ENCODE measurements around the gene MCUB. TPM values are rescaled to one million over a fixed set of nuclear protein-coding genes. Genes with fewer than 3 reads are reported as not detected.

The MCUB gene
- total RNA-seq, 2 donors from 2014 or later: 1.00 to 5.2 TPM

DNA sequence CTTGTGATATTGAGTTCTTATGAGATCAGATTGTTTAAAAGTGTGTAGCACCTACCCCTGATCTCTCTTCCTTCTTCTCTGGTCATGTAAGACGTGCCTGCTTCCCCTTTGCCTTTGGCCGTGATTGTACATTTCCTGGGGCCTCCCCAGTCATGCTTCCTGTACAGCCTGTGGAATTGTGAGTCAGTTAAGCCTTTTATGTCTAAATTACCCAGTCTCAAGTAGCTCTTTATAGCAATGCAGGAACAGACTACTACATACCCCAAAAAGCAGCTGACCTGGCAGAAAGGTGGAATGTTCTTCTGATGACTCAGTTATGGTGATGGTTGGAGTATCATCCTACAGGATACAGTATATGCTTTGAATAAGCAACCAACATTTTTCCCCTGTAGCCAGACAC lies 11.4 kb upstream of the MCUB start:
- no peaks in the 10 kb centered on the region for H3K27me3 ChIP-seq (ENCODE audit: control insufficient read depth, insufficient read depth, low read length, poor library complexity, severe bottlenecking)
- peaks cover 11% of the 10 kb centered on the region for H3K36me3 ChIP-seq (ENCODE audit: control insufficient read depth, insufficient read depth, low read length)
- no peaks in the 10 kb centered on the region for H3K4me1 ChIP-seq (ENCODE audit: control insufficient read depth, insufficient read depth, low read length)
- no peak overlapping the region for H3K4me3 ChIP-seq (ENCODE audit: low read length)
- TF ChIP-seq, protein P1, sequence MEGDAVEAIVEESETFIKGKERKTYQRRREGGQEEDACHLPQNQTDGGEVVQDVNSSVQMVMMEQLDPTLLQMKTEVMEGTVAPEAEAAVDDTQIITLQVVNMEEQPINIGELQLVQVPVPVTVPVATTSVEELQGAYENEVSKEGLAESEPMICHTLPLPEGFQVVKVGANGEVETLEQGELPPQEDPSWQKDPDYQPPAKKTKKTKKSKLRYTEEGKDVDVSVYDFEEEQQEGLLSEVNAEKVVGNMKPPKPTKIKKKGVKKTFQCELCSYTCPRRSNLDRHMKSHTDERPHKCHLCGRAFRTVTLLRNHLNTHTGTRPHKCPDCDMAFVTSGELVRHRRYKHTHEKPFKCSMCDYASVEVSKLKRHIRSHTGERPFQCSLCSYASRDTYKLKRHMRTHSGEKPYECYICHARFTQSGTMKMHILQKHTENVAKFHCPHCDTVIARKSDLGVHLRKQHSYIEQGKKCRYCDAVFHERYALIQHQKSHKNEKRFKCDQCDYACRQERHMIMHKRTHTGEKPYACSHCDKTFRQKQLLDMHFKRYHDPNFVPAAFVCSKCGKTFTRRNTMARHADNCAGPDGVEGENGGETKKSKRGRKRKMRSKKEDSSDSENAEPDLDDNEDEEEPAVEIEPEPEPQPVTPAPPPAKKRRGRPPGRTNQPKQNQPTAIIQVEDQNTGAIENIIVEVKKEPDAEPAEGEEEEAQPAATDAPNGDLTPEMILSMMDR (conservative IDR thresholded peaks at IDR 0.05): no peak
- Mint-ChIP-seq H3K4me3 (no peak overlapping the region), H3K4me1 (peaks cover 8% of the 10 kb centered on the region), H3K27me3 (ENCODE audit: insufficient read depth) (no peaks in the 10 kb centered on the region), H3K9me3 (no peaks in the 10 kb centered on the region), H3K36me3 (ENCODE audit: low read depth) (peaks cover 5% of the 10 kb centered on the region), H3K27ac (no peak overlapping the region)
- no peaks in the 10 kb centered on the region for H3K9me3 ChIP-seq (ENCODE audit: control insufficient read depth, low read length)
- 94% methylated on average over 2 of the region's 2 CpGs; no CpG with 5 or more reads in 1 of the 2 experiments for WGBS, 2 experiments (ENCODE audit: insufficient coverage in 1 of 2, insufficient read length in 1 of 2)
- H3K27ac ChIP-seq (ENCODE audit: low read depth, low read length): no peak overlapping the region
- no peak overlapping the region for H3K9ac ChIP-seq (ENCODE audit: extremely low read depth, low read length, poor library complexity, severe bottlenecking)
- DNase-seq: no peak

DNA sequence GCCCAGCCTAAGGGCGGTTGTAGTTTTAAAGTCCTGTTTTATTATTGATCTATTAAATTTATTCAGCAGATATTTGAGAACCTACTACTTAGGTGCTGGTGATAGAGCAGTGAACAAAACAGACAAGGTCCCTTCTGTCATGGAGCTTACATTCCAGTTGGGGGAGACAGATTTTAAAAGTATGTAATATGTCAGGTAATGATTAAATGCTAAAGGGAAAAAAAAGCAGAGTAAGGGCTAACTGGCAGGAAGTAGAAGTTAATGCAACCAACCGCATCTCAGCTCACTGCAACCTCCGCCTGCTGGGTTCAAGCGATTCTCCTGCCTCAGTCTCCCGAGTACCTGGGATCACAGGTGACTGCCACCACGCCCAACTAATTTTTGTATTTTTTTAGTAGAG lies 7.8 kb upstream of the MCUB start:
- Mint-ChIP-seq H3K27ac (no peak overlapping the region), H3K4me3 (no peak overlapping the region), H3K4me1 (peaks cover 8% of the 10 kb centered on the region), H3K27me3 (ENCODE audit: insufficient read depth) (no peaks in the 10 kb centered on the region), H3K9me3 (peaks cover 3% of the 10 kb centered on the region), H3K36me3 (ENCODE audit: low read depth) (peaks cover 9% of the 10 kb centered on the region)
- no peak for DNase-seq
- Histone ChIP-seq H3K36me3 (ENCODE audit: control insufficient read depth, insufficient read depth, low read length) (no peaks in the 10 kb centered on the region), H3K9me3 (ENCODE audit: control insufficient read depth, low read length) (no peaks in the 10 kb centered on the region), H3K4me1 (ENCODE audit: control insufficient read depth, insufficient read depth, low read length) (no peaks in the 10 kb centered on the region), H3K27ac (ENCODE audit: low read depth, low read length) (no peak overlapping the region), H3K4me3 (ENCODE audit: low read length) (no peak overlapping the region), H3K27me3 (ENCODE audit: control insufficient read depth, insufficient read depth, low read length, poor library complexity, severe bottlenecking) (no peaks in the 10 kb centered on the region), H3K9ac (ENCODE audit: extremely low read depth, low read length, poor library complexity, severe bottlenecking) (no peak overlapping the region)
- TF ChIP-seq, protein P1 (conservative IDR thresholded peaks at IDR 0.05): no peak
- WGBS, 2 experiments (ENCODE audit: insufficient coverage in 1 of 2, insufficient read length in 1 of 2): 91 to 98% methylated on average over 5 to 6 of the region's 6 CpGs

DNA sequence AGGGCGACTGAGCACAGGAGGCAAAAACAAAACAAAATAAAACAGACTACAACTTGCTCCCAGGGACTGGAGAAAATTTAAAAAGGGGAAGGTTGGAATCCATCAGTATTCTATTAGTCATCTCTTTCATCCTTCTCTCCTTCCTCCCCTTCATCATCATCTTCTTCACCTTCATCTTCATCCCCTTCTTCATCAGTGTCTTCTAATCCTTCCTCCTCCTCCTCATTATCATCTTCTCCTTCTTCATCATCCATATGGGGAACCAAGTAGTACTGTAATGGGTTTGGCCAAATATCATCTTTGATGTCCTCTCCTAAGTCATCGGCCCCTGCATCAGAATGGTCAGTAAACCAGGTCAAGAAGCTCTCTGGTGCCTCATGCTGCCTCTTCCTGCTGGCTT lies 6.9 kb upstream of the MCUB start:
- TF ChIP-seq, protein P1 (conservative IDR thresholded peaks at IDR 0.05): no peak
- H3K27ac ChIP-seq (ENCODE audit: low read depth, low read length): no peak overlapping the region
- H3K4me1 ChIP-seq (ENCODE audit: control insufficient read depth, insufficient read depth, low read length): no peaks in the 10 kb centered on the region
- Mint-ChIP-seq H3K27ac (no peak overlapping the region), H3K9me3 (peaks cover 9% of the 10 kb centered on the region), H3K4me3 (no peak overlapping the region), H3K4me1 (peaks cover 8% of the 10 kb centered on the region), H3K27me3 (ENCODE audit: insufficient read depth) (peaks cover 2% of the 10 kb centered on the region), H3K36me3 (ENCODE audit: low read depth) (peaks cover 15% of the 10 kb centered on the region)
- whole genome bisulfite sequencing, 2 experiments (ENCODE audit: insufficient coverage in 1 of 2, insufficient read length in 1 of 2): 94 to 100% methylated on average over 1 of the region's 2 CpGs
- H3K27me3 ChIP-seq (ENCODE audit: control insufficient read depth, insufficient read depth, low read length, poor library complexity, severe bottlenecking): peaks cover 3% of the 10 kb centered on the region
- no peak overlapping the region for H3K9ac ChIP-seq (ENCODE audit: extremely low read depth, low read length, poor library complexity, severe bottlenecking)
- H3K4me3 ChIP-seq (ENCODE audit: low read length): no peak overlapping the region
- peaks cover 6% of the 10 kb centered on the region for H3K9me3 ChIP-seq (ENCODE audit: control insufficient read depth, low read length)
- DNase-seq: no peak
- H3K36me3 ChIP-seq (ENCODE audit: control insufficient read depth, insufficient read depth, low read length): no peaks in the 10 kb centered on the region

Data from endodermal cell (in vitro differentiated cells).